Fibroblast of mammary gland (primary cell): ENCODE data around the gene EVI5L.
A peak's percentile ranks its signal among the peaks of the same experiment; 100 is the strongest.

Experiments
- DNase-seq: peaks from one replicate; pipeline ENCODE4 v3.0.0-alpha.2; 2010; ENCODE audit warnings: low read depth
- H3K4me3 ChIP-seq: 2 replicates; pipeline ENCODE4 v1.5.1; 2011; ENCODE audit warnings: low read depth, mild to moderate bottlenecking, low read length, moderate library complexity; ENCODE audit not compliant: control insufficient read depth
- CTCF ChIP-seq: conservative IDR thresholded peaks from 2 replicates; pipeline ENCODE4 v1.5.1; 2011; ENCODE audit warnings: low read depth, low read length, inconsistent platforms; ENCODE audit not compliant: control insufficient read depth, insufficient read depth

The EVI5L gene

GRCh38 chr19:7829561-7830271, at the start of gene EVI5L:
TSS of gene EVI5L (plus strand) at chr19:7830218. CDS start at chr19:7846543, 16,325 bp downstream.
- TF ChIP-seq CTCF, result no peak
- peak within 1 kb of the TSS; percentile 53 for H3K4me3 ChIP-seq
- DNase-seq, result peak; percentile 100

- DNase-seq, result no peak
- TF ChIP-seq CTCF, result no peak
- no peak overlapping the region for H3K4me3 ChIP-seq
Observed at GRCh38 chr19:7781157-7781556, 48.9 kb upstream of the EVI5L start.

- DNase-seq, result peak; percentile 64
- no peak for TF ChIP-seq CTCF
- no peak overlapping the region for H3K4me3 ChIP-seq
Observed at GRCh38 chr19:7783991-7784423, 46.0 kb upstream of the EVI5L start.

- no peak for DNase-seq
- TF ChIP-seq CTCF, result no peak
- no peak overlapping the region for H3K4me3 ChIP-seq
Observed at GRCh38 chr19:7784856-7785255, 45.2 kb upstream of the EVI5L start.

- no peak overlapping the region for H3K4me3 ChIP-seq
- no peak for TF ChIP-seq CTCF
- DNase-seq, result no peak
Observed at GRCh38 chr19:7787141-7787540, 42.9 kb upstream of the EVI5L start.

GRCh38 chr19:7787602-7788177, 42.3 kb upstream of the EVI5L start:
- no peak overlapping the region for H3K4me3 ChIP-seq
- DNase-seq, result no peak
- no peak for TF ChIP-seq CTCF
